K562 (cell line): ENCODE measurements around the gene CACNG3. TPM values are rescaled to one million over a fixed set of nuclear protein-coding genes. Genes with fewer than 3 reads are reported as not detected.

Experiments
- ATAC-seq: fragments of 200-7000 bp; cut with Tn5 transposase; 3 replicates; pipeline ENCODE4 v1.9.1; 2020; ENCODE audit warnings: moderate library complexity
- BruUV-seq: library from RNA; stranded (reverse); fragments of 400-500 nt; replicated peaks from 2 replicates; lab custom pipeline; 2021; lab: Mats Ljungman, UMichigan
- CTCF ChIA-PET: fragments of 300-600 bp; formaldehyde crosslinking; extraction: SDS; loops from one replicate; lab custom pipeline; 2021; ENCODE audit warnings: low intra/inter-chr PET ratio; lab: Yijun Ruan, JAX
- POLR2A ChIA-PET: fragments of 300-600, 350-650 bp; sonication (Branson Sonifier 250); formaldehyde crosslinking; extraction: SDS; loops from one replicate; lab custom pipeline; 2021; ENCODE audit warnings: antibody characterized with exemption, inconsistent platforms; lab: Yijun Ruan, JAX
- DNase-seq, 4 experiments: peaks; one replicate each; pipeline versions ENCODE4 v3.0.0 to v3.0.0-alpha.2; 2011 to 2018; ENCODE audit warnings: low spot score in 3 of 4, mixed read lengths in 3 of 4; ENCODE audit errors: extremely low read depth in 1 of 4
- FAIRE-seq: peaks from 2 replicates; lab custom pipeline; 2011; peaks lifted over from hg19 to GRCh38; lab: Jason Lieb, UNC
- H2AFZ ChIP-seq: 2 replicates; pipeline ENCODE4 v1.6.0; 2011; ENCODE audit warnings: low read depth, low read length, control low read depth, inconsistent platforms
- H3K27ac ChIP-seq: fragments of 200-600 bp; 3 replicates; pipeline ENCODE4 v1.8.0; 2011; ENCODE audit warnings: low read depth, mild to moderate bottlenecking, control low read depth, inconsistent platforms, low read length, moderate library complexity, mixed read lengths; ENCODE audit errors: extremely low read depth
- H3K27me3 ChIP-seq, 2 experiments: fragments of 300-600 bp in 1 of 2; 2 replicates in 1 of 2; 3 replicates in 1 of 2; pipeline versions ENCODE4 v1.6.0 to v1.8.0; 2011; ENCODE audit warnings: inconsistent platforms in 2 of 2, low read length in 2 of 2, mild to moderate bottlenecking in 1 of 2, mixed read lengths in 1 of 2, moderate library complexity in 1 of 2; ENCODE audit not compliant: control insufficient read depth in 2 of 2, insufficient read depth in 2 of 2
- H3K36me3 ChIP-seq: fragments of 300-600 bp; 3 replicates; pipeline ENCODE4 v1.8.0; 2011; ENCODE audit warnings: mild to moderate bottlenecking, low read length, inconsistent platforms; ENCODE audit not compliant: control insufficient read depth, insufficient read depth
- H3K4me1 ChIP-seq, 2 experiments: fragments of 200-600 bp in 1 of 2; replicated peaks in 1 of 2; 2 replicates in 1 of 2; 3 replicates in 1 of 2; pipeline versions ENCODE4 v1.5.1 to v1.8.0; 2011; ENCODE audit warnings: inconsistent platforms in 2 of 2, low read length in 2 of 2, mild to moderate bottlenecking in 1 of 2, mixed read lengths in 1 of 2, moderate library complexity in 1 of 2; ENCODE audit not compliant: control insufficient read depth in 2 of 2, insufficient read depth in 2 of 2
- H3K4me2 ChIP-seq: 2 replicates; pipeline ENCODE4 v1.6.1; 2011; ENCODE audit warnings: low read length, control low read depth, inconsistent platforms, mixed read lengths; ENCODE audit not compliant: insufficient read depth
- H3K4me3 ChIP-seq: fragments of 200-600 bp; sonication (generic), shearing (Covaris generic); 2 replicates; pipeline ENCODE4 v1.5.1; 2016; ENCODE audit warnings: control low read depth, inconsistent platforms
- H3K79me2 ChIP-seq: fragments of 200-600 bp; 3 replicates; pipeline ENCODE4 v1.8.0; 2011; ENCODE audit warnings: low read length, inconsistent platforms; ENCODE audit not compliant: control insufficient read depth, insufficient read depth
- H3K9ac ChIP-seq, 2 experiments: 2 replicates each; pipeline versions ENCODE4 v1.6.0 to v1.6.1; 2011; ENCODE audit warnings: low read depth in 2 of 2, low read length in 2 of 2, control low read depth in 1 of 2, inconsistent platforms in 1 of 2, mild to moderate bottlenecking in 1 of 2, mixed read lengths in 1 of 2; ENCODE audit not compliant: insufficient read depth in 1 of 2
- H3K9me1 ChIP-seq: one replicate; pipeline ENCODE4 v1.6.0; 2011; ENCODE audit warnings: inconsistent platforms, mild to moderate bottlenecking, low read length, moderate library complexity; ENCODE audit not compliant: control insufficient read depth, insufficient read depth
- H3K9me3 ChIP-seq: replicated peaks from 2 replicates; pipeline ENCODE4 v1.5.1; 2011; ENCODE audit warnings: low read depth, low read length, inconsistent platforms; ENCODE audit not compliant: control insufficient read depth, insufficient read depth
- H4K20me1 ChIP-seq: replicated peaks from 2 replicates; pipeline ENCODE4 v1.6.1; 2011; ENCODE audit warnings: low read length, inconsistent platforms, mixed read lengths; ENCODE audit not compliant: control insufficient read depth, insufficient read depth
- CEBPB ChIP-seq: fragments of 450-650 bp; IDR thresholded peaks from 2 replicates; pipeline ENCODE4 v1.6.1; 2016; ENCODE audit warnings: missing genetic modification characterization, missing compliant biosample characterization
- KDM1A ChIP-seq, 2 experiments: fragments of 450-650 bp; IDR thresholded peaks; 2 replicates each; pipeline ENCODE4 v1.6.1; 2016; ENCODE audit warnings: mild to moderate bottlenecking in 2 of 2
- MBD2 ChIP-seq: sonication (generic); IDR thresholded peaks from 2 replicates; pipeline ENCODE4 v1.6.1; 2016; ENCODE audit warnings: low read depth, borderline replicate concordance
- MEIS2 ChIP-seq: fragments of 450-650 bp; IDR thresholded peaks from 2 replicates; pipeline ENCODE4 v1.6.1; 2014; ENCODE audit warnings: mild to moderate bottlenecking; ENCODE audit not compliant: partially characterized antibody
- NFE2L1 ChIP-seq: fragments of 450-650 bp; IDR thresholded peaks from 2 replicates; pipeline ENCODE4 v1.6.1; 2016; ENCODE audit warnings: missing genetic modification characterization, low read depth, mild to moderate bottlenecking, missing compliant biosample characterization, moderate library complexity, borderline replicate concordance
- NR2C1 ChIP-seq, 2 experiments: fragments of 450-650 bp; IDR thresholded peaks; 2 replicates each; pipeline ENCODE4 v1.6.1; 2017; ENCODE audit warnings: mild to moderate bottlenecking in 2 of 2, antibody characterized with exemption in 1 of 2, inconsistent platforms in 1 of 2, missing compliant biosample characterization in 1 of 2, missing genetic modification characterization in 1 of 2
- PHF20 ChIP-seq: fragments of 450-650 bp; IDR thresholded peaks from 2 replicates; pipeline ENCODE4 v1.6.1; 2018; ENCODE audit not compliant: partially characterized antibody
- ZKSCAN8 ChIP-seq: fragments of 200-800 bp; sonication (Bioruptor generic); IDR thresholded peaks from 2 replicates; pipeline ENCODE4 v1.6.1; 2016; ENCODE audit warnings: missing genetic modification characterization, missing compliant biosample characterization
- WGBS: fragments of 100-300 bp; shearing (Covaris generic); methylation state at CpG from one replicate; pipeline ENCODE4 v1.1.6; 2016; ENCODE audit warnings: low coverage, mixed read lengths; ENCODE audit not compliant: insufficient coverage; ENCODE audit errors: missing lambda C conversion rate; 5-methylcytosine and 5-hydroxymethylcytosine counted together
- in situ Hi-C: fragments of 300-500 bp; cut with MboI; formaldehyde crosslinking; loops from 4 replicates; pipeline ENCODE4 v1.15.0; 2018; ENCODE audit warnings: inconsistent platforms, mixed read lengths
- intact Hi-C: fragments of 100-400 bp; cut with micrococcal nuclease; formaldehyde crosslinking; loops from 2 replicates; pipeline ENCODE4 v1.14.2; 2022
- polyA plus RNA-seq, 8 experiments: library from polyadenylated mRNA; depleted of rRNA in 4 of 8; stranded (reverse) in 5 of 8; unstranded in 3 of 8; fragments of >200 nt; fragmentation: Nextera tagmentation in 2 of 8; fragmentation: Illumina TruSeq in 1 of 8; extraction: Ambion mirVana in 2 of 8; extraction: Trizol in 1 of 8; gene quantifications; 2 replicates each; pipeline versions ENCODE4 v1.2.1 to v1.2.3, GENCODE V29; 2011 to 2014; ENCODE audit warnings: inconsistent platforms in 1 of 8, missing spikeins in 1 of 8
- total RNA-seq, 7 experiments: library from RNA; depleted of rRNA in 6 of 7; stranded (reverse); fragments of >200 nt in 6 of 7; fragmentation: Illumina TruSeq in 2 of 7; extraction: Trizol in 2 of 7; gene quantifications; 2 replicates each; pipeline versions ENCODE4 v1.2.1 to v1.2.3, GENCODE V29; 2011 to 2021; ENCODE audit warnings: low replicate concordance in 1 of 7
- TF ChIP-seq, protein P1 (sequence below), 2 experiments: fragments of 450-650 bp in 1 of 2; sonication (generic) in 1 of 2; formaldehyde crosslinking in 1 of 2; IDR thresholded peaks in 1 of 2; conservative IDR thresholded peaks in 1 of 2; 2 replicates each; pipeline versions ENCODE4 v1.6.1 to v1.8.1; 2016 to 2023; ENCODE audit warnings: mild to moderate bottlenecking in 2 of 2, moderate library complexity in 2 of 2, inconsistent platforms in 1 of 2, missing genetic modification reagents in 1 of 2
- TF ChIP-seq, protein P2 (sequence below): fragments of 250-450 bp; sonication (Bioruptor Pico); IDR thresholded peaks from 2 replicates; pipeline ENCODE4 v1.8.0; 2022; ENCODE audit warnings: moderate library complexity, mild to moderate bottlenecking, inconsistent platforms
- TF ChIP-seq, protein P3 (sequence below), 3 experiments: IDR thresholded peaks in 2 of 3; conservative IDR thresholded peaks in 1 of 3; 2 replicates each; pipeline ENCODE4 v1.5.1; 2011 to 2012; ENCODE audit warnings: low read length in 3 of 3, mild to moderate bottlenecking in 3 of 3, control low read depth in 2 of 3, improper control_type of control experiment in 1 of 3, inconsistent platforms in 1 of 3, low read depth in 1 of 3, mixed read lengths in 1 of 3, moderate library complexity in 1 of 3; ENCODE audit not compliant: insufficient read depth in 2 of 3
- TF ChIP-seq, protein P4 (sequence below): fragments of 450-650 bp; IDR thresholded peaks from 2 replicates; pipeline ENCODE4 v1.6.1; 2014; ENCODE audit warnings: low read depth, mild to moderate bottlenecking, moderate library complexity, borderline replicate concordance
- TF ChIP-seq, protein P5 (sequence below): fragments of 250-450 bp; sonication (Bioruptor Pico); IDR thresholded peaks from 2 replicates; pipeline ENCODE4 v1.8.0; 2021; ENCODE audit warnings: mild to moderate bottlenecking, moderate library complexity

The CACNG3 gene
- total and polyA plus RNA-seq, 9 of the 15 experiments (the other 6 are each of a cell fraction or from before 2014, with no cell fraction given): not detected

DNA sequence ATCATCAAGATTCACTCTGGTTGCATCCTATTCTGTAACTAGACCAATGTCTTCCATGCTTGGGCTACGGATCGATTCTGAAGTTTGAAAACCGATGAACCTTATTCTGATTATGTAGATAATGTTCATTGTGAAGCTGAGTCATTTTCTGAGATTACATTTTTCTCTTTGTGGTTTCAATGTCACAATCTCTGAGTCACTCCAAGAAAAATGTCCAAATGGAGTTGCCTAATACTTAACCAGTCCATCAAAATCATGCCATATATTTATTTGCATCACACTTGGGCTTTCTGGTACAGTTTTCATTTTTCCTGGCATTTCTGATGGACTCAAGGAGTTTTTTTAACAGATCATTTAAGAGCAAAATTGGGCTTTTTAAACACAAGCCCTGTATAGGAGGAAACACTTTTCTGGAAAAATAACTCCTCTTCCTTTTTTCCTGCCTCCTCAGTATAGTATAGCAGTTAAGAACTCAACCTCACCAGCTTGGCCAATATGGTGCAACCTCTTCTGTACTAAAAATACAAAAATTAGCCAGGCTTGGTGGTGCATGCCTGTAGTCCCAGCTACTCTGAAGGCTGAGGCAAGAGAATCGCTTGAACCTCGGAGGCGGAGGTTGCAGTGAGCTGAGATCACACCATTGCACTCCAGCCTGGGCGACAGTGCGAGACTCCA is 17.5 kb downstream of the CACNG3 start:
- CTCF ChIA-PET: no interaction called here
- Histone ChIP-seq H4K20me1 (no peaks in the 10 kb centered on the region), H3K9me1 (no peaks in the 10 kb centered on the region), H3K4me3 (no peak overlapping the region), H3K9ac (no peak overlapping the region), H3K27me3 (peaks cover 2 to 18% of the 10 kb centered on the region in 2 experiments; a peak in 4 of 5 replicates), H2AFZ (no peak overlapping the region), H3K4me1 (no peaks in the 10 kb centered on the region), H3K79me2 (no peaks in the 10 kb centered on the region), H3K36me3 (no peaks in the 10 kb centered on the region), H3K27ac (no peak overlapping the region), H3K9me3 (no peaks in the 10 kb centered on the region), H3K4me2 (no peak overlapping the region)
- intact Hi-C loops: no loop called here
- ATAC-seq (no peak), DNase-seq (no peak), FAIRE-seq (no peak)
- POLR2A ChIA-PET: interaction anchor here (1.1 kb wide), 1 partner anchor 16 kb away, joined by 3 read pairs; no protein-coding TSS in a partner anchor
- in situ Hi-C loops: no loop called here
- no TSS peak for BruUV-seq
- 0% methylated on average over 8 of the region's 8 CpGs for WGBS
- TF ChIP-seq CEBPB (peak; percentile 82), KDM1A (IDR thresholded peaks at IDR 0.05) (peak in 1 of 2 experiments; percentile 27; a peak in 1 of 4 replicates), ZKSCAN8 (no peak), MEIS2 (peak; percentile 18), PHF20 (no peak), NFE2L1 (tag) (no peak), NR2C1 (IDR thresholded peaks at IDR 0.05) (no peak), NR2C1 (tag; IDR thresholded peaks at IDR 0.05) (no peak), MBD2 (no peak)
- TF ChIP-seq, protein P1, sequence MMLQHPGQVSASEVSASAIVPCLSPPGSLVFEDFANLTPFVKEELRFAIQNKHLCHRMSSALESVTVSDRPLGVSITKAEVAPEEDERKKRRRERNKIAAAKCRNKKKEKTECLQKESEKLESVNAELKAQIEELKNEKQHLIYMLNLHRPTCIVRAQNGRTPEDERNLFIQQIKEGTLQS (IDR thresholded peaks at IDR 0.05): peak; percentile 59
- TF ChIP-seq, protein P1 (CRISPR knock-in tag; conservative IDR thresholded peaks at IDR 0.05): no peak
- TF ChIP-seq, protein P2, sequence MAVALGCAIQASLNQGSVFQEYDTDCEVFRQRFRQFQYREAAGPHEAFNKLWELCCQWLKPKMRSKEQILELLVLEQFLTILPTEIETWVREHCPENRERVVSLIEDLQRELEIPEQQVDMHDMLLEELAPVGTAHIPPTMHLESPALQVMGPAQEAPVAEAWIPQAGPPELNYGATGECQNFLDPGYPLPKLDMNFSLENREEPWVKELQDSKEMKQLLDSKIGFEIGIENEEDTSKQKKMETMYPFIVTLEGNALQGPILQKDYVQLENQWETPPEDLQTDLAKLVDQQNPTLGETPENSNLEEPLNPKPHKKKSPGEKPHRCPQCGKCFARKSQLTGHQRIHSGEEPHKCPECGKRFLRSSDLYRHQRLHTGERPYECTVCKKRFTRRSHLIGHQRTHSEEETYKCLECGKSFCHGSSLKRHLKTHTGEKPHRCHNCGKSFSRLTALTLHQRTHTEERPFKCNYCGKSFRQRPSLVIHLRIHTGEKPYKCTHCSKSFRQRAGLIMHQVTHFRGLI (CRISPR knock-in tag): no peak
- TF ChIP-seq, protein P3, sequence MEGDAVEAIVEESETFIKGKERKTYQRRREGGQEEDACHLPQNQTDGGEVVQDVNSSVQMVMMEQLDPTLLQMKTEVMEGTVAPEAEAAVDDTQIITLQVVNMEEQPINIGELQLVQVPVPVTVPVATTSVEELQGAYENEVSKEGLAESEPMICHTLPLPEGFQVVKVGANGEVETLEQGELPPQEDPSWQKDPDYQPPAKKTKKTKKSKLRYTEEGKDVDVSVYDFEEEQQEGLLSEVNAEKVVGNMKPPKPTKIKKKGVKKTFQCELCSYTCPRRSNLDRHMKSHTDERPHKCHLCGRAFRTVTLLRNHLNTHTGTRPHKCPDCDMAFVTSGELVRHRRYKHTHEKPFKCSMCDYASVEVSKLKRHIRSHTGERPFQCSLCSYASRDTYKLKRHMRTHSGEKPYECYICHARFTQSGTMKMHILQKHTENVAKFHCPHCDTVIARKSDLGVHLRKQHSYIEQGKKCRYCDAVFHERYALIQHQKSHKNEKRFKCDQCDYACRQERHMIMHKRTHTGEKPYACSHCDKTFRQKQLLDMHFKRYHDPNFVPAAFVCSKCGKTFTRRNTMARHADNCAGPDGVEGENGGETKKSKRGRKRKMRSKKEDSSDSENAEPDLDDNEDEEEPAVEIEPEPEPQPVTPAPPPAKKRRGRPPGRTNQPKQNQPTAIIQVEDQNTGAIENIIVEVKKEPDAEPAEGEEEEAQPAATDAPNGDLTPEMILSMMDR (IDR thresholded peaks at IDR 0.05 in 2 of 3, conservative IDR thresholded peaks at IDR 0.05 in 1 of 3; ENCODE audit: insufficient read depth in 2 of 3, low read depth in 1 of 3, low read length in 3 of 3): no peak
- TF ChIP-seq, protein P4, sequence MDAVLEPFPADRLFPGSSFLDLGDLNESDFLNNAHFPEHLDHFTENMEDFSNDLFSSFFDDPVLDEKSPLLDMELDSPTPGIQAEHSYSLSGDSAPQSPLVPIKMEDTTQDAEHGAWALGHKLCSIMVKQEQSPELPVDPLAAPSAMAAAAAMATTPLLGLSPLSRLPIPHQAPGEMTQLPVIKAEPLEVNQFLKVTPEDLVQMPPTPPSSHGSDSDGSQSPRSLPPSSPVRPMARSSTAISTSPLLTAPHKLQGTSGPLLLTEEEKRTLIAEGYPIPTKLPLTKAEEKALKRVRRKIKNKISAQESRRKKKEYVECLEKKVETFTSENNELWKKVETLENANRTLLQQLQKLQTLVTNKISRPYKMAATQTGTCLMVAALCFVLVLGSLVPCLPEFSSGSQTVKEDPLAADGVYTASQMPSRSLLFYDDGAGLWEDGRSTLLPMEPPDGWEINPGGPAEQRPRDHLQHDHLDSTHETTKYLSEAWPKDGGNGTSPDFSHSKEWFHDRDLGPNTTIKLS: no peak
- TF ChIP-seq, protein P5, sequence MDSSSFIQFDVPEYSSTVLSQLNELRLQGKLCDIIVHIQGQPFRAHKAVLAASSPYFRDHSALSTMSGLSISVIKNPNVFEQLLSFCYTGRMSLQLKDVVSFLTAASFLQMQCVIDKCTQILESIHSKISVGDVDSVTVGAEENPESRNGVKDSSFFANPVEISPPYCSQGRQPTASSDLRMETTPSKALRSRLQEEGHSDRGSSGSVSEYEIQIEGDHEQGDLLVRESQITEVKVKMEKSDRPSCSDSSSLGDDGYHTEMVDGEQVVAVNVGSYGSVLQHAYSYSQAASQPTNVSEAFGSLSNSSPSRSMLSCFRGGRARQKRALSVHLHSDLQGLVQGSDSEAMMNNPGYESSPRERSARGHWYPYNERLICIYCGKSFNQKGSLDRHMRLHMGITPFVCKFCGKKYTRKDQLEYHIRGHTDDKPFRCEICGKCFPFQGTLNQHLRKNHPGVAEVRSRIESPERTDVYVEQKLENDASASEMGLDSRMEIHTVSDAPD (CRISPR knock-in tag): no peak
